ENCODE data around the gene GRIK4.

GRCh38 chr11:120880498-120881175 lies 369.1 kb downstream of the GRIK4 start:
- TF ChIP-seq CTCF (IDR thresholded peaks at IDR 0.05; ENCODE audit: low read depth, low read length, poor library complexity, severe bottlenecking), result no peak
- no peak for TF ChIP-seq EZH2phosphoT487 (IDR thresholded peaks at IDR 0.05; ENCODE audit: borderline replicate concordance, low read length)

Measured in DOHH2 (cell line).